Measurements from ENCODE around the gene E2F4. TPM values are rescaled to one million over a fixed set of nuclear protein-coding genes. Genes with fewer than 3 reads are reported as not detected.

The E2F4 gene
- total RNA-seq, 8 experiments from 2014 or later = 27.7 to 83.7 (median 48.5) TPM

DNA sequence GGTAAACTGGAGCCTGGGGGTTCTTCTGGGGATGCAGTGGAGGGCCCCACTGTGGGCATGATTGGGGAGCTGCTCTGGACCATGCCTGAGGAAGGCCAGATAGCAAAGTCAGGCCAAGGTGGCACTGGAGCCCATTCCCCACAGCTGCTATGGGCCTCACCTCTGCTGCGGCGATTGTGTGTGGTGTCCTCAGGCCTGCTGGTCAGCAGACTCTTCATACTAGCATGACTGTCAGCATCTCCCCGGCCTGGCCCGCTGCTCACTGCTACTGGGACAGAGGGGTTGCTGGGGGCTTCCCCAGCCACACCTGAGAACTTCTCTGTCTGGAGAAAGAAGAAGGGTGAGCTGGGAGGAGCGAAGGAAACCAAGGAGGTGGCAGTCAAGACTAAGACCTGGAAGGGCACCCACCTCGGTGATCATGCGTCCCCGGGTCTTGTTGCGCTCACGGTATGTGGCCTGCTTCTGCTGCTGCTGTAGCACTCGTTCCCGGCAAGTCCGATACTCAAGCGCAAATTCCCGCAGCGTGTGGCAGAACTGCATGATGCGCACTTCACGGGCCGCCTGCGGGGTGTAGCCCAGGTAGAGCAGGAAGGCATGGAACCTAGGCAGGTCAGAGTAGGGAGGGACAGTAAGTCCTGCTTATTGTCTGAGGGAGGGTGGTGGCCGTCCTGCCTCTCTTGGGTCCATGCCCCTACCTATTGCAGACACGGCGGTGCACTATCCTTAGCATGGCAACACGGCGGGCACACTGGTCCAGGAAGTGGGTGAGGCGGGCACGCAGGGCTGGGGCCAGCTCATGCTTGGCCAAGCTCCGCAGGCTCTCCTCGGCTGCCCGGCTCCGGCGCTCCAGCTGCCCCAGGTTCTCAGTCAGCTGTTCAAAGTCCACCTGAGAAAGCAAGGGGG is 38.2 kb downstream of the E2F4 start:
- no peak for ATAC-seq (replicated peaks in 6 of 8)
- no peak overlapping the region for H3K4me3 ChIP-seq
- no peak overlapping the region for H3K27ac ChIP-seq
- WGBS, 10 experiments = 75 to 100% (median 94%) methylated on average over 2 to 11 of the region's 32 CpGs; no CpG with 5 or more reads in 4 of the 10 experiments
- in situ Hi-C loops (cut with MboI; ENCODE audit: low pct_unique_long_range_greater_than_20kb in 2 of 9, low sequenced_read_pairs in 9 of 9, unreplicated experiment in 9 of 9) = loop anchor here in 1 of 9 experiments (25.0 kb wide), 1 partner anchor 182 kb away; the partner anchor contains the start of gene ZDHHC1
- peaks cover 11 to 12% of the 10 kb centered on the region in 2 donors for H3K4me1 ChIP-seq (replicated peaks in 1 of 2)

DNA sequence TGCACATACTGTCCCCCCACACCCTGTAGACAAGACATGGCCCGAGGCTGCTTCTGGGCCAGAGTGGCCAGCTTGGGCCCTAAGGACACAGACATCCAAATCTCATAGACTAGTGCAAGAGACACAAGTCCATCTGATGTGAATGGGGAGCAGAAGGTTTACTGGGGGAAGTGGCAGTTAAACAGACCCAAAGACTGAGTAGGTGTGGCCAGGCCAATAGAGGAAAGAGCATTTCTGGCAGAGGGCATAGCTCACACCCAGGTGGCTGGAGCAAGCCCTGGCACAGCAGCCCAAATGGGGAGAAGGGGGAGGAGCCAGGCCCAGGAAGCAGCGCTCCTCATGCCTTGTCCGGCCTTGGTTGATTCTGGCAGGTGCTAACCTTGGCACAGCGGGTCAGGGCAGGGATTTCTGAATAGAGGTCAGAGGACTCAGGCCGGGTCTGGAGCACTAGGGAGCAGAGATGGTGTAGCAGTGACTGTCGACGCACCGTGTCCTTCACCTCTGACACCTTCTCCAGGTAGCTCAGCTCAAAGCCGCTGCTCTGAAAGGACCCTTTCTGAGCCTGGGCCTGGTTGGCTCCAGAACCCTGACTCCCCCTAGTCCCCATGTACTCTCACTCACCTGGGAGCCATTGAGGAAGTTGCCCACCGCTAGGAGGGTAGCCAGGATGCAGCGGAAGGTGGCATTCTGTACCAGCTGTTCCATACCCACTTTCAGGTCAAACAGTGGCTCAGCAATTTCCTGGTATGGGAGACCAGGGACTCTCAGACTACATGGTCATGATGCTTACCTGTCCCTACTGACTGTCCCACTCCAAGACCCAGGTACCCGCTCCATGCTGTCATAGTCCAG is 39.1 kb downstream of the E2F4 start:
- Histone ChIP-seq H3K4me3 (no peak overlapping the region), H3K4me1 (replicated peaks in 1 of 2) (peaks cover 10 to 14% of the 10 kb centered on the region in 2 donors), H3K27ac (no peak overlapping the region)
- in situ Hi-C loops (cut with MboI; ENCODE audit: low pct_unique_long_range_greater_than_20kb in 2 of 9, low sequenced_read_pairs in 9 of 9, unreplicated experiment in 9 of 9) = loop anchor here in 1 of 9 experiments (25.0 kb wide), 1 partner anchor 181 kb away; the partner anchor contains the start of gene ZDHHC1
- no peak for ATAC-seq (replicated peaks in 6 of 8)
- WGBS, 10 experiments = 89 to 100% (median 100%) methylated on average over 1 to 7 of the region's 12 CpGs; no CpG with 5 or more reads in 4 of the 10 experiments

DNA sequence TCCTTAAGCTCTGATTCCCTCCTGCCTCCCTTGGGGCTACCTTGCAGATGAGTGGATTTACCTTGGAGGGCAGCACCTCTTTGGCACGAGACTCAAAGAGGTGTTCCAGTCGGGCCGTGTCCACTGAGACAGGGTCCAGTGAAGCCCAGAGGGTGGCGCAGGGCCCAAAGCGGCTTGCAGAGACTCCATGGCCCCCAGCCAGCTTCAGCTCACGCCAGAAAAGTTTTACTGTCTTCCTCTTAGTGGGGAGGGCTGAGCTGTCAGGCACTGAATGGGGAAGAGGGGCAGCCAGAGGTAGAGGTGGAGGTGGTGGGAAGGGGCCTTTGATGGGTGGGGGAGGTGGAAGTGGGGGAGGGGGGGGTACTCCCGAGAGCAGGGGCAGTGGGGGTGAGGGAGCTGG is 41.6 kb downstream of the E2F4 start:
- Histone ChIP-seq H3K4me1 (replicated peaks in 1 of 2) (peaks cover 3 to 6% of the 10 kb centered on the region in 2 donors), H3K27ac (no peak overlapping the region), H3K4me3 (no peak overlapping the region)
- no peak for ATAC-seq (replicated peaks in 6 of 8)
- WGBS, 10 experiments = 61 to 100% methylated on average over 1 to 5 of the region's 7 CpGs; no CpG with 5 or more reads in 8 of the 10 experiments
- in situ Hi-C loops (cut with MboI; ENCODE audit: low pct_unique_long_range_greater_than_20kb in 2 of 9, low sequenced_read_pairs in 9 of 9, unreplicated experiment in 9 of 9) = loop anchor here in 1 of 9 experiments (25.0 kb wide), 1 partner anchor 179 kb away; the partner anchor contains the start of gene ZDHHC1

DNA sequence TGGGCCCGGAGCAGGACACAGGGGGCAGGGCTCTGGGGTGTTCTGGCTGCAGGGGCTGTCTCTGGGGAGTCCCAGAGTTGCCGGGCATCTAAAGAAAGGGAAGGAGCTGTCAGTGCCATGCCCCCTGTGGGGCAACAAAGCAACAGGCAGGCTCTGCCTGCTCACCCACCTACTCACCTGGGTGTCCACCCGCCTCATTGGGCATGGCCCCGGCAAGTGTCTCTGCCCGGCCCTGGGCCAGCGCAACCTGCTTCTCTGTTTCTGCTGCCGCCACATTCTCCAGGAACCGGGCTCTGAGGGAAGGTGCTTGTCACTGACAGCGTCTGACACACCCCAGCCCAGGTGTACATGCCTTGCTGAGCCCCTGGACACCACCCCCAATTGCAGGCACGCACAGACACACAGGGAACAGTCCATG is 42.2 kb downstream of the E2F4 start:
- H3K4me3 ChIP-seq = no peak overlapping the region
- ATAC-seq (replicated peaks in 6 of 8) = no peak
- no peak overlapping the region for H3K27ac ChIP-seq
- H3K4me1 ChIP-seq (replicated peaks in 1 of 2) = peaks cover 3 to 6% of the 10 kb centered on the region in 2 donors
- in situ Hi-C loops (cut with MboI; ENCODE audit: low pct_unique_long_range_greater_than_20kb in 2 of 9, low sequenced_read_pairs in 9 of 9, unreplicated experiment in 9 of 9) = loop anchor here in 1 of 9 experiments (25.0 kb wide), 1 partner anchor 178 kb away; the partner anchor contains the start of gene ZDHHC1
- WGBS, 10 experiments = 90 to 100% (median 100%) methylated on average over 1 to 7 of the region's 10 CpGs; no CpG with 5 or more reads in 5 of the 10 experiments

DNA sequence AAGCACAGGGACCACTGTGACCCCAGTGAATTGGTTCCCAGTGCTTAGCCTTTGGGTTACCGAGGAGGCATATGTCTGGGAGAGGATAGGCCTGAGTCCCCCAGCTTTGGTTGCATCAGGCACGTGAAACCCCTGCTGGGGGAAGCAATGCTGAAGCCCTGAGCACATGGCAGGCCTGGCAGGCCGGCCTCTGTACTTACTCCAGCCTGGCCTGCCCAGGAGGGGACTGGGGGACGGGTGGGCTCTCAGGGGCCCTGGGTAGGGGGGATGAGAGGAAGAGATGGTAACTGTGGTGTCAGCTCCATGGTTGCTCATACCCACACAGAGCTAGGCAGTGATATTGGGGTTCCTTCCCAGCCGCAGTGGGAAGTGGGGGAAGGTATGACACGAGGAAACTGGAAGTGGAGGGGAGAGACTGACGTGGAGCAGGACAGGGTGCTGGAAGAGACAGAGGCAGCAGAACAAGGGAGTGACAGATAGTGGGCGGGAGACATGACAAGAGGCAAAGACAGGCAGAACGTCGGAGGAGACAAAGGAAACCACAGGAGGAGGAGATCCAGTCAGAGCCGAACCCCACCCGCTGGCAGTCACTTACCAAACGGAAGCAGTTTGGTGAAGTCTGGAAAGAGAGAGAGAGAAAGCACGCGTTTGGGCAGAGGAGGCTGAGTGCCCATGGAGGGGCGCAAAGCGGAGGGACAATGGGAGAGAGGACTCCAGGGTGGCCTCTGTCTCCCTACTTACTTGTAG is 44.0 kb downstream of the E2F4 start:
- in situ Hi-C loops (cut with MboI; ENCODE audit: low pct_unique_long_range_greater_than_20kb in 2 of 9, low sequenced_read_pairs in 9 of 9, unreplicated experiment in 9 of 9) = loop anchor here in 1 of 9 experiments (25.0 kb wide), 1 partner anchor 176 kb away; the partner anchor contains the start of gene ZDHHC1
- peak overlapping the region; percentile 8 to 33 (median 15) for H3K4me3 ChIP-seq
- H3K4me1 ChIP-seq (replicated peaks in 1 of 2) = peaks cover 3 to 6% of the 10 kb centered on the region in 2 donors
- ATAC-seq (replicated peaks in 6 of 8) = peak in 7 of 8 experiments; percentile 5 to 68 (median 53)
- 41 to 100% (median 72%) methylated on average over 1 to 11 of the region's 17 CpGs; no CpG with 5 or more reads in 3 of the 10 experiments for WGBS, 10 experiments
- H3K27ac ChIP-seq = peak overlapping the region in 1 of 2 donors; percentile 62

DNA sequence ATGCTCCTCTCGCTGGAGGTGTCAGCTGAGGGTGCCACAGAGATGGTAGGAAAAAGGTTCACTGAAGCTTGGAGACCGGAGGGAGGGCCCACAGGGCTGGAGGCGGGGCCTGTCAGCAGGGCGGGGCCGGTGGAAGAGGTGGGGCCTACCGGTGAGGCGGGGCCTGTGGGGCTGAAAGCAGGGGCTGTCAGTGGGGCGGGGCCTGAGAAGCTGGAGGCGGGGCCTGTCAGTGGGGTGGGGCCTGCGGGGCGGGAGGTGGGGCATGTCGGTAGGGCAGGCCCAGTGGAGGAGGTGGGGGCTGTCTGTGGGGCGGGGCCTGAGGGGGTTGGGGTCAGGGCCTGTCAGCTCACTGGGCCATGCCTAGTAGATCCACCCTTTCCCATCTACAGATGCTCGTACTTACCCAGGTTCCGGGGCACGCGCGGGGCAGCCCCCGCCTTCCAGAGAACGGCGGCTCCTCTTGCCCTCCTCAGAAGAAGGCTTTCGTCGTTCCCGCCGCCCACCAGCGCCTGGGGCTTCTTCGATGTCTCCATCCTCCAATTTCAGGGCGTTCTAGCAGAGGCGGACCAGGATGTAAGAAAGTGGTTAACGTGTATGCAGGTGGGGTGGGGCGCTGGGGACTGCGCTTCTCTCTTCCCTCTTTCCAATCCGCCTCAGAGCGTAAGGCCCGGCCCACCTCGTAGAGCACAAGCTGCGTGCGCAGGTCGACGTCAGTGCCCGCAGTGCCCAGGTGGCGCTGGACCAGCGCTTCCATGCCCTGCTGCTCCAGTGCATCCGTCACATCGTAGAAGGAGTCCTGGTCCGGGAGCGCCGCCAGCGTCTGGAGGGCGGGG is 44.8 kb downstream of the E2F4 start:
- H3K4me3 ChIP-seq = peak overlapping the region; percentile 8 to 33 (median 15)
- WGBS, 10 experiments = 94% methylated on average over 3 of the region's 50 CpGs; no CpG with 5 or more reads in 9 of the 10 experiments
- peak overlapping the region in 1 of 2 donors; percentile 62 for H3K27ac ChIP-seq
- ATAC-seq (replicated peaks in 6 of 8) = peak; percentile 46 to 82 (median 66)
- H3K4me1 ChIP-seq (replicated peaks in 1 of 2) = peaks cover 3 to 6% of the 10 kb centered on the region in 2 donors
- in situ Hi-C loops (cut with MboI; ENCODE audit: low pct_unique_long_range_greater_than_20kb in 2 of 9, low sequenced_read_pairs in 9 of 9, unreplicated experiment in 9 of 9) = loop anchor here in 1 of 9 experiments (25.0 kb wide), 1 partner anchor 176 kb away; the partner anchor contains the start of gene ZDHHC1

DNA sequence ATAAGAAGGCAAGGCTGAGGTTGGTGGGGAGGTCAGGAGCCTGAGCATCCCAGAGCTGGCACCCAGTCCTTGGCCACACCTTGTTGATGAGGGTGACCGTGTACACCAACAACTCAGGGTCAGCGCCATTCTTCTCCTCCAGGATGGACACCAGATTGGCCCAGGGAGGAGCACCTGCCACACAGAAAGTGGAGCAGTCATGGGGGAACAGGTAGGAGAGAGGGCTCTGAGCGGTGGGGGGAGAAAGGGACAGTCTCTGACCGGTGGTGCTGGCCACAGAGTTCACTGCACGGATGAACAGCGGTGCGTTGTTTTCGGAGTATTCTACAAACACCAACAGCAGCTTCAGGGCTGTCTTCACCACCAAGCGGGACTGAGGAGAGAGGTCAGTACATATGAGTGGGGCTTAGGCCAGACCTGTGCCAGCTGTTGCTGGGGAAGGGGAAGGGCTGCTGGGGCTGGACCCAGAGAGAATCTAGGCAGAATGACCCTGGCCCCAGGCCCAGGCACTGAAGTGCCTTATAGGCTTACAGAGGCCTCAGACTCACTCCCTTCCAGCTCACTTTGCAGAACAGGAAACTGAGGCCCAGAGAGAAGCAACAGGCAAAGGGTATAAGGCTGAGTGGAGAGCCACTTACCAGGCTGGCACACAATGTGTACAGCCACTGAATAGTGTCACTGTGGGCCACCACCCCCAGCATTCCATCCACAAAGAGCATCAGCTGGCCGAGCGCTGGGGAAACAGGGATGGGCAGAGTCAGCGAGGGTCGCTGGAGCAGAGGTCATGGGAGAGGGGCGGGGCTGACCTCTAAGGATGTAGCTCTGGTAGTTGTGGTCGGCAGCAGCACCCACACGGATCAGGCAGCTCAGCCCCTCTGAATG is 45.7 kb downstream of the E2F4 start:
- H3K27ac ChIP-seq = no peak overlapping the region
- in situ Hi-C loops (cut with MboI; ENCODE audit: low pct_unique_long_range_greater_than_20kb in 2 of 9, low sequenced_read_pairs in 9 of 9, unreplicated experiment in 9 of 9) = loop anchor here in 1 of 9 experiments (25.0 kb wide), 1 partner anchor 175 kb away; the partner anchor contains the start of gene ZDHHC1
- H3K4me3 ChIP-seq = no peak overlapping the region
- ATAC-seq (replicated peaks in 6 of 8) = no peak
- peaks cover 3 to 6% of the 10 kb centered on the region in 2 donors for H3K4me1 ChIP-seq (replicated peaks in 1 of 2)
- 41 to 100% (median 80%) methylated on average over 5 to 8 of the region's 16 CpGs; no CpG with 5 or more reads in 6 of the 10 experiments for WGBS, 10 experiments

DNA sequence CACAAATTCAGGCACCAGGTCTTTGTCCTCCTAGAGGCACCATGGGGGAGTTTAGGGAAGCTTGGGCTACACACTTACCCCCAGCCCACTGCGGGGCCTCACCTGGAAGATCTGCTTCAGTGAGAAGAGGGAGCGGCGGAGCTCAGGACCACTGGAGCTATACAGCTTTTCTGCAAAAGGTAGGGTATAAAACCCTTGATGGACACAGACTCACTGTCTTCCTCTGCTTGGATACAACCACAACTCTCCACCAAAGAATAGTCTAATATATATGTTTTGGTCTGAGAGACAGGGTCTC is 46.3 kb downstream of the E2F4 start:
- Histone ChIP-seq H3K4me3 (no peak overlapping the region), H3K4me1 (replicated peaks in 1 of 2) (peaks cover 3 to 6% of the 10 kb centered on the region in 2 donors), H3K27ac (no peak overlapping the region)
- 80 to 100% methylated on average over 1 of the region's 3 CpGs; no CpG with 5 or more reads in 8 of the 10 experiments for WGBS, 10 experiments
- no peak for ATAC-seq (replicated peaks in 6 of 8)
- in situ Hi-C loops (cut with MboI; ENCODE audit: low pct_unique_long_range_greater_than_20kb in 2 of 9, low sequenced_read_pairs in 9 of 9, unreplicated experiment in 9 of 9) = loop anchor here in 1 of 9 experiments (25.0 kb wide), 1 partner anchor 174 kb away; the partner anchor contains the start of gene ZDHHC1

DNA sequence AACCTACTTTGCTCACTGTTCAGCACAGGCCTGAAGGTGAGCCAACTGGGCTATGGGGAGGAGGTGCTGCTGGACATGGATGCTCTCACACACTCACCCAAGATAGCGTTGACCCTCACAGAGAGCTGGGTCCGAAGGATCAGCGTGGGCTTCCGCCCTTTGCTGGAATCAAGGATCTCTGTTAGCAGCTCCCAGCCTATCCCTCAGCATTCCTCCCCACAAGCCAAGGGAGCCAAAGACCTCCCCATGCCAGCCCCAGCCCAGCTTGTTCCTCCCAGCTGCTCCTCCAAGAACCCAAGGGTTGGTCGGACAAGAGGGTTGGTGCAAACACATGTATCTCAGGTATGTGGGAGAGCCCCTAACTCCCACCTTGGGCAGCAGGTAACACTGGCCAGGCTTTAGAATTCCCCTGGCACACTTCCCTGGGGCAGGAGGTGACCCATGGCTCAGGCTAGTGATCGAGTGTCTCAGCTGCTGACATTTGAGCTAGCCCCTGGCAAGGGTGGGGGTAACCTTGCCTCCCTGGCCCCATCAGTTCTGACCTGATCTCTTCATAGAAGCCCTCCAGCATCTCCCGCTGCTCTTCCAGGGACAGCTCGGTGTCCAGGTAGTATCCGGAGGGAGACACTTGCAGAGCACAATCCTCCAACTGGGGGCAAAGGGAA is 47.0 kb downstream of the E2F4 start:
- ATAC-seq (replicated peaks in 6 of 8) = no peak
- WGBS, 10 experiments = 82 to 100% methylated on average over 1 to 2 of the region's 9 CpGs; no CpG with 5 or more reads in 8 of the 10 experiments
- in situ Hi-C loops (cut with MboI; ENCODE audit: low pct_unique_long_range_greater_than_20kb in 2 of 9, low sequenced_read_pairs in 9 of 9, unreplicated experiment in 9 of 9) = loop anchor here in 1 of 9 experiments (25.0 kb wide), 1 partner anchor 173 kb away; the partner anchor contains the start of gene ZDHHC1
- no peak overlapping the region for H3K27ac ChIP-seq
- H3K4me3 ChIP-seq = no peak overlapping the region
- peaks cover 3 to 6% of the 10 kb centered on the region in 2 donors for H3K4me1 ChIP-seq (replicated peaks in 1 of 2)

DNA sequence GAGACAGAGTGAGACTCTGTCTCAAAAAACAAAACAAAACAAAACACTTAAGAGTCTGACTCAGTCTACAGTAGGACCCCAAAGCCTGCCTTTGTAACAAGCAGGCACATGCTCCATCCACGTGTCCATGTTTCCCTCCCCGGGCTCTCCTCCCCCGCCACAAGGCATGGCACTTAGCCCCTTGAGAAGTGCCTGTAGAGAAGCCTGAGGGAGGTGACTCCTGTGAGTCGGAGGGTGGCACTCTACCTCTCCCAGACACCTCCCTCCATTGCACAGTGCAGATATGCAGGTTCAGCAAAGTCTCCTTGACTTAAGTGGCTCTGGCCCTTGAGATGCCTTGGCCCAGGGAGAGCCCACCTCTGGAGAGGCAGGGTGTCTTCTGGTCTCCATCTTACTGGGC is 48.6 kb downstream of the E2F4 start:
- ATAC-seq (replicated peaks in 6 of 8) = no peak
- in situ Hi-C loops (cut with MboI; ENCODE audit: low pct_unique_long_range_greater_than_20kb in 2 of 9, low sequenced_read_pairs in 9 of 9, unreplicated experiment in 9 of 9) = loop anchor here in 1 of 9 experiments (25.0 kb wide), 1 partner anchor 172 kb away; the partner anchor contains the start of gene ZDHHC1
- H3K4me1 ChIP-seq (replicated peaks in 1 of 2) = peaks cover 5 to 6% of the 10 kb centered on the region in 2 donors
- 80 to 100% (median 85%) methylated on average over 1 to 3 of the region's 4 CpGs; no CpG with 5 or more reads in 6 of the 10 experiments for WGBS, 10 experiments
- no peak overlapping the region for H3K4me3 ChIP-seq
- no peak overlapping the region for H3K27ac ChIP-seq

Data from motor neuron (in vitro differentiated cells).